HCT116 (cell line): ENCODE measurements around the gene HIPK3. TPM values are rescaled to one million over a fixed set of nuclear protein-coding genes. Genes with fewer than 3 reads are reported as not detected.

Source experiments
- ATAC-seq: fragments of 200-7000 bp; cut with Tn5 transposase; 2 replicates; pipeline ENCODE4 v1.9.1; 2020; ENCODE audit warnings: mild to moderate bottlenecking, moderate library complexity
- BruUV-seq: library from RNA; stranded (reverse); fragments of 400-500 nt; replicated peaks from 2 replicates; lab custom pipeline; 2021; lab: Mats Ljungman, UMichigan
- CTCF ChIA-PET: fragments of 300-600 bp; sonication (Branson Sonifier 250); formaldehyde crosslinking; loops from one replicate; lab custom pipeline; 2021; ENCODE audit warnings: antibody characterized with exemption; lab: Charles Lee
- POLR2A ChIA-PET: fragments of 300-600, 350-600 bp; sonication (Branson Sonifier 250); formaldehyde crosslinking; loops from one replicate; lab custom pipeline; 2021; ENCODE audit warnings: antibody characterized with exemption; lab: Charles Lee
- RAD21 ChIA-PET, 2 experiments: fragments of 300-600 bp; sonication (Branson Sonifier 250); formaldehyde crosslinking; loops; one replicate each; lab custom pipeline; 2023; ENCODE audit warnings: low total read pairs in 2 of 2; ENCODE audit not compliant: uncharacterized antibody in 2 of 2, unreplicated experiment in 2 of 2, low non-redundant PET in 1 of 2; lab: Charles Lee
- DNase-seq: peaks from one replicate; pipeline ENCODE4 v3.0.0-alpha.2; 2010; ENCODE audit warnings: low read depth, low spot score
- H2AFZ ChIP-seq: fragments of 200-600 bp; shearing (Covaris generic), sonication (generic); 2 replicates; pipeline ENCODE4 v1.6.1; 2017; ENCODE audit warnings: low read depth, mixed run types, mixed read lengths, antibody characterized with exemption, low read length; ENCODE audit not compliant: poor library complexity, severe bottlenecking
- H3K27ac ChIP-seq: 2 replicates; pipeline ENCODE4 v1.5.1; 2012; ENCODE audit warnings: low read depth, low read length
- H3K27me3 ChIP-seq: fragments of 200-600 bp; sonication (generic); 2 replicates; pipeline ENCODE4 v1.6.1; 2016; ENCODE audit warnings: mixed run types, low read length, mixed read lengths; ENCODE audit not compliant: insufficient read depth
- H3K36me3 ChIP-seq, 2 experiments: fragments of 200-500 bp in 1 of 2; fragments of 200-600 bp in 1 of 2; sonication (Bioruptor generic) in 1 of 2; sonication (generic) in 1 of 2; 2 replicates each; pipeline versions ENCODE4 v1.5.1 to v1.6.1; 2014 to 2016; ENCODE audit warnings: low read length in 2 of 2, inconsistent platforms in 1 of 2, mixed read lengths in 1 of 2, mixed run types in 1 of 2; ENCODE audit not compliant: insufficient read depth in 2 of 2, control insufficient read depth in 1 of 2
- H3K4me1 ChIP-seq, 2 experiments: fragments of 200-600 bp in 1 of 2; sonication (generic) in 1 of 2; 2 replicates each; pipeline versions ENCODE4 v1.5.1 to v1.6.1; 2012 to 2017; ENCODE audit warnings: low read length in 2 of 2, inconsistent platforms in 1 of 2, mild to moderate bottlenecking in 1 of 2, mixed read lengths in 1 of 2, mixed run types in 1 of 2, moderate library complexity in 1 of 2; ENCODE audit not compliant: insufficient read depth in 2 of 2, control insufficient read depth in 1 of 2
- H3K4me2 ChIP-seq: fragments of 200-600 bp; sonication (generic); 2 replicates; pipeline ENCODE4 v1.6.1; 2017; ENCODE audit warnings: mixed run types, low read length, mixed read lengths
- H3K4me3 ChIP-seq, 2 experiments: fragments of 200-600 bp in 1 of 2; sonication (generic) in 1 of 2; replicated peaks in 1 of 2; 2 replicates each; pipeline ENCODE4 v1.5.1; 2011 to 2016; ENCODE audit warnings: low read length in 2 of 2, control low read depth in 1 of 2, low read depth in 1 of 2, mild to moderate bottlenecking in 1 of 2, mixed read lengths in 1 of 2, mixed run types in 1 of 2
- H3K79me2 ChIP-seq: fragments of 200-600 bp; sonication (generic); 2 replicates; pipeline ENCODE4 v1.6.1; 2017; ENCODE audit warnings: mild to moderate bottlenecking, mixed run types, low read length, moderate library complexity, mixed read lengths; ENCODE audit not compliant: insufficient read depth
- H3K9ac ChIP-seq: fragments of 200-600 bp; sonication (generic); 2 replicates; pipeline ENCODE4 v1.6.1; 2016; ENCODE audit warnings: low read length, mixed read lengths
- H3K9me2 ChIP-seq: fragments of 200-600 bp; sonication (generic), shearing (Covaris generic); 2 replicates; pipeline ENCODE4 v1.6.1; 2017; ENCODE audit warnings: mixed run types, mild to moderate bottlenecking, moderate library complexity; ENCODE audit not compliant: insufficient read depth
- H3K9me3 ChIP-seq, 2 experiments: fragments of 200-500 bp in 1 of 2; fragments of 200-600 bp in 1 of 2; sonication (Bioruptor generic) in 1 of 2; sonication (generic) in 1 of 2; 2 replicates each; pipeline ENCODE4 v1.6.1; 2014 to 2017; ENCODE audit warnings: low read length in 2 of 2, mixed read lengths in 2 of 2, inconsistent platforms in 1 of 2, low read depth in 1 of 2, mild to moderate bottlenecking in 1 of 2, mixed run types in 1 of 2, moderate library complexity in 1 of 2; ENCODE audit not compliant: control insufficient read depth in 1 of 2, insufficient read depth in 1 of 2
- H4K20me1 ChIP-seq: fragments of 200-600 bp; sonication (generic), shearing (Covaris generic); 2 replicates; pipeline ENCODE4 v1.6.1; 2017; ENCODE audit warnings: mixed run types, mild to moderate bottlenecking, moderate library complexity; ENCODE audit not compliant: insufficient read depth
- CEBPB ChIP-seq: IDR thresholded peaks from 2 replicates; pipeline ENCODE4 v1.6.1; 2012; ENCODE audit warnings: low read depth
- EGR1 ChIP-seq: IDR thresholded peaks from 2 replicates; pipeline ENCODE4 v1.6.1; 2012; ENCODE audit warnings: low read depth
- ELF1 ChIP-seq: IDR thresholded peaks from 2 replicates; pipeline ENCODE4 v1.6.1; 2012; ENCODE audit warnings: low read depth, borderline replicate concordance
- EZH2 ChIP-seq: fragments of 200-600 bp; sonication (generic); IDR thresholded peaks from 2 replicates; pipeline ENCODE4 v1.6.1; 2017; ENCODE audit warnings: antibody characterized with exemption, mixed run types
- FOSL1 ChIP-seq: IDR thresholded peaks from 2 replicates; pipeline ENCODE4 v1.6.1; 2012; ENCODE audit warnings: low read depth
- SIN3A ChIP-seq: IDR thresholded peaks from 2 replicates; pipeline ENCODE4 v1.6.1; 2012; ENCODE audit warnings: low read depth
- ZFX ChIP-seq: fragments of 450-650 bp; IDR thresholded peaks from 2 replicates; pipeline ENCODE4 v1.6.1; 2017
- intact Hi-C: fragments of 100-400 bp; cut with micrococcal nuclease; formaldehyde crosslinking; loops from 2 replicates; pipeline ENCODE4 v1.10.0; 2022
- total RNA-seq: library from RNA; stranded (reverse); gene quantifications from one replicate; pipeline ENCODE4 v1.2.1, GENCODE V29; 2021; ENCODE audit not compliant: unreplicated experiment
- TF ChIP-seq, protein P1 (sequence below): IDR thresholded peaks from 2 replicates; pipeline ENCODE4 v1.6.1; 2012
- TF ChIP-seq, protein P2 (sequence below): IDR thresholded peaks from 2 replicates; pipeline ENCODE4 v1.6.1; 2011; ENCODE audit warnings: mild to moderate bottlenecking, low read length, moderate library complexity; ENCODE audit not compliant: insufficient replicate concordance; ENCODE audit errors: extremely low read depth
- TF ChIP-seq, protein P3 (sequence below): IDR thresholded peaks from 2 replicates; pipeline ENCODE4 v1.6.1; 2012
- TF ChIP-seq, protein P4 (sequence below), 3 experiments: fragments of 200-600 bp in 1 of 3; sonication (generic) in 1 of 3; IDR thresholded peaks in 2 of 3; conservative IDR thresholded peaks in 1 of 3; 2 replicates each; pipeline ENCODE4 v1.5.1; 2012 to 2017; ENCODE audit warnings: low read depth in 2 of 3, low read length in 2 of 3, antibody characterized with exemption in 1 of 3, borderline replicate concordance in 1 of 3, control low read depth in 1 of 3, mild to moderate bottlenecking in 1 of 3, mixed read lengths in 1 of 3, mixed run types in 1 of 3, moderate library complexity in 1 of 3; ENCODE audit not compliant: insufficient read depth in 1 of 3
- TF ChIP-seq, protein P5 (sequence below): IDR thresholded peaks from 2 replicates; pipeline ENCODE4 v1.6.1; 2012; ENCODE audit warnings: low read depth

The HIPK3 gene
- total RNA-seq, 1 experiment from 2014 or later, result 35.2 TPM

DNA sequence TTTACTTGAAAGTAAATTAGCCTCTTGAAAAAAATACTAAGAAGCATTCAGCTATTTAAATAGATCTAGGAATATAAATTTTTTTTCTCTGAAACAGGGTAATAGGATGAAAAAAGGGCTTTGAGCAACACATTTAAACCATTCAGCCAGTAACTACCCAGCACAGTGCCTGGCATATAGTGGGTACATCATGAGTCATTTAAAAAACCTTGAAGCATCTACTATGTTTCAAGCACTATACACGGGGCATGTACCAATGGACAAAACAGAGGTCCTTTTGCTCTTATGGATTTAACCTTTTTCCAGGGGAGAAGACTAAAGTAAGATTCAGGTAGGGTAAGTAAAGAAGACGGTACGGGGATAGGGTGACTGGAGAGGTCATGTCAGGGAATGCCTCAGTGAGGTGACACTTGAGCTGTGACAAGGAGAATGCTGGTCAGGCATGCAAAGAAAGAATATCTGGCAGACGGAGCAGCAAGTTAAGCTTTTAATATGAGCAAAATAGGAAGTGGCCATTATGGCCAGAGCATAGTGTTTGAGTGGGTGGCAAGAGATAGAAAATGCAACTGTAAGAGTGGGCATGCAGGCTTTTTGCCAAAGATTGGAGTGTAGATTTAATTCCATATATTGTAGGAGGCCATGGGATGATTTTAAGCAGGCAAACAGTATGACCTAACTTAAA lies 101.1 kb downstream of the HIPK3 start:
- Histone ChIP-seq H3K4me3 (no peak overlapping the region), H4K20me1 (no peaks in the 10 kb centered on the region), H3K27me3 (no peaks in the 10 kb centered on the region), H3K4me1 (no peaks in the 10 kb centered on the region), H3K9me2 (no peaks in the 10 kb centered on the region), H3K9ac (no peak overlapping the region), H3K9me3 (no peaks in the 10 kb centered on the region), H3K79me2 (no peaks in the 10 kb centered on the region), H3K27ac (no peak overlapping the region), H3K4me2 (no peak overlapping the region), H2AFZ (no peak overlapping the region), H3K36me3 (no peaks in the 10 kb centered on the region)
- ChIA-PET RAD21 (no interaction called here), POLR2A (no interaction called here), CTCF (interaction anchor here (1.7 kb wide), 1 partner anchor 192 kb away, joined by 5 read pairs; no protein-coding TSS in a partner anchor)
- intact Hi-C loops, result no loop called here
- BruUV-seq, result TSS peak; percentile 10
- DNase-seq, result no peak
- no peak for ATAC-seq
- TF ChIP-seq SIN3A, result no peak
- TF ChIP-seq, protein P1, sequence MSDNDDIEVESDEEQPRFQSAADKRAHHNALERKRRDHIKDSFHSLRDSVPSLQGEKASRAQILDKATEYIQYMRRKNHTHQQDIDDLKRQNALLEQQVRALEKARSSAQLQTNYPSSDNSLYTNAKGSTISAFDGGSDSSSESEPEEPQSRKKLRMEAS, result no peak
- TF ChIP-seq FOSL1, result no peak
- TF ChIP-seq, protein P2, sequence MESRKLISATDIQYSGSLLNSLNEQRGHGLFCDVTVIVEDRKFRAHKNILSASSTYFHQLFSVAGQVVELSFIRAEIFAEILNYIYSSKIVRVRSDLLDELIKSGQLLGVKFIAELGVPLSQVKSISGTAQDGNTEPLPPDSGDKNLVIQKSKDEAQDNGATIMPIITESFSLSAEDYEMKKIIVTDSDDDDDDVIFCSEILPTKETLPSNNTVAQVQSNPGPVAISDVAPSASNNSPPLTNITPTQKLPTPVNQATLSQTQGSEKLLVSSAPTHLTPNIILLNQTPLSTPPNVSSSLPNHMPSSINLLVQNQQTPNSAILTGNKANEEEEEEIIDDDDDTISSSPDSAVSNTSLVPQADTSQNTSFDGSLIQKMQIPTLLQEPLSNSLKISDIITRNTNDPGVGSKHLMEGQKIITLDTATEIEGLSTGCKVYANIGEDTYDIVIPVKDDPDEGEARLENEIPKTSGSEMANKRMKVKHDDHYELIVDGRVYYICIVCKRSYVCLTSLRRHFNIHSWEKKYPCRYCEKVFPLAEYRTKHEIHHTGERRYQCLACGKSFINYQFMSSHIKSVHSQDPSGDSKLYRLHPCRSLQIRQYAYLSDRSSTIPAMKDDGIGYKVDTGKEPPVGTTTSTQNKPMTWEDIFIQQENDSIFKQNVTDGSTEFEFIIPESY, result no peak
- TF ChIP-seq CEBPB, result no peak
- no peak for TF ChIP-seq ZFX

DNA sequence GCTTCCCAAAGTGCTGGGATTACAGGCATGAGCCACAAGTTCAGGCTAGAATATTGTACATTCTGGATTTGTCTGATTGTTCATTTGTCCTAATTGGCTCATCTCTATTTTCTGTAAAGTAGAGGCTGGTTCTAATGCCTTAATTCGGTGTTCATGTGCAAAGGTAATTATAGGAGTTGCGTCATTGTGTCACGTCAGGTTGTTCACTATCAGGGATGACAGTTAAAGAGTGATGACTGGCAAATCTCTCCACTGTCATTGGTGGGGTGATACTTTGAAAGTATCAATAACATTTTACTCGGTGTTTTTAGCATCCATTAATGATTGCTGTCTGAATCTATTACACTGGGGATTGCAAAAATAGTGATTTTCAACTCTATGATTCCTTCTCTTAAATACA lies 103.5 kb downstream of the HIPK3 start:
- no peaks in the 10 kb centered on the region for H3K9me2 ChIP-seq
- H3K27me3 ChIP-seq, result no peaks in the 10 kb centered on the region
- no peak overlapping the region for H3K9ac ChIP-seq
- H3K9me3 ChIP-seq, result no peaks in the 10 kb centered on the region
- H2AFZ ChIP-seq, result no peak overlapping the region
- H3K36me3 ChIP-seq, result no peaks in the 10 kb centered on the region
- H3K79me2 ChIP-seq, result no peaks in the 10 kb centered on the region
- CTCF ChIA-PET, result interaction anchor here (2.2 kb wide), 1 partner anchor 382 kb away, joined by 6 read pairs; no protein-coding TSS in a partner anchor
- RAD21 ChIA-PET, result no interaction called here
- H4K20me1 ChIP-seq, result no peaks in the 10 kb centered on the region
- H3K27ac ChIP-seq, result no peak overlapping the region
- no peak overlapping the region for H3K4me3 ChIP-seq
- intact Hi-C loops, result no loop called here
- DNase-seq (no peak), ATAC-seq (no peak)
- no TSS peak for BruUV-seq
- H3K4me2 ChIP-seq, result no peak overlapping the region
- POLR2A ChIA-PET, result no interaction called here
- no peaks in the 10 kb centered on the region for H3K4me1 ChIP-seq
- TF ChIP-seq EZH2, result no peak
- TF ChIP-seq, protein P3, sequence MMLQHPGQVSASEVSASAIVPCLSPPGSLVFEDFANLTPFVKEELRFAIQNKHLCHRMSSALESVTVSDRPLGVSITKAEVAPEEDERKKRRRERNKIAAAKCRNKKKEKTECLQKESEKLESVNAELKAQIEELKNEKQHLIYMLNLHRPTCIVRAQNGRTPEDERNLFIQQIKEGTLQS, result no peak
- TF ChIP-seq, protein P4, sequence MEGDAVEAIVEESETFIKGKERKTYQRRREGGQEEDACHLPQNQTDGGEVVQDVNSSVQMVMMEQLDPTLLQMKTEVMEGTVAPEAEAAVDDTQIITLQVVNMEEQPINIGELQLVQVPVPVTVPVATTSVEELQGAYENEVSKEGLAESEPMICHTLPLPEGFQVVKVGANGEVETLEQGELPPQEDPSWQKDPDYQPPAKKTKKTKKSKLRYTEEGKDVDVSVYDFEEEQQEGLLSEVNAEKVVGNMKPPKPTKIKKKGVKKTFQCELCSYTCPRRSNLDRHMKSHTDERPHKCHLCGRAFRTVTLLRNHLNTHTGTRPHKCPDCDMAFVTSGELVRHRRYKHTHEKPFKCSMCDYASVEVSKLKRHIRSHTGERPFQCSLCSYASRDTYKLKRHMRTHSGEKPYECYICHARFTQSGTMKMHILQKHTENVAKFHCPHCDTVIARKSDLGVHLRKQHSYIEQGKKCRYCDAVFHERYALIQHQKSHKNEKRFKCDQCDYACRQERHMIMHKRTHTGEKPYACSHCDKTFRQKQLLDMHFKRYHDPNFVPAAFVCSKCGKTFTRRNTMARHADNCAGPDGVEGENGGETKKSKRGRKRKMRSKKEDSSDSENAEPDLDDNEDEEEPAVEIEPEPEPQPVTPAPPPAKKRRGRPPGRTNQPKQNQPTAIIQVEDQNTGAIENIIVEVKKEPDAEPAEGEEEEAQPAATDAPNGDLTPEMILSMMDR (IDR thresholded peaks at IDR 0.05 in 2 of 3, conservative IDR thresholded peaks at IDR 0.05 in 1 of 3; ENCODE audit: borderline replicate concordance in 1 of 3, insufficient read depth in 1 of 3, low read depth in 2 of 3, low read length in 2 of 3), result no peak
- TF ChIP-seq, protein P5, sequence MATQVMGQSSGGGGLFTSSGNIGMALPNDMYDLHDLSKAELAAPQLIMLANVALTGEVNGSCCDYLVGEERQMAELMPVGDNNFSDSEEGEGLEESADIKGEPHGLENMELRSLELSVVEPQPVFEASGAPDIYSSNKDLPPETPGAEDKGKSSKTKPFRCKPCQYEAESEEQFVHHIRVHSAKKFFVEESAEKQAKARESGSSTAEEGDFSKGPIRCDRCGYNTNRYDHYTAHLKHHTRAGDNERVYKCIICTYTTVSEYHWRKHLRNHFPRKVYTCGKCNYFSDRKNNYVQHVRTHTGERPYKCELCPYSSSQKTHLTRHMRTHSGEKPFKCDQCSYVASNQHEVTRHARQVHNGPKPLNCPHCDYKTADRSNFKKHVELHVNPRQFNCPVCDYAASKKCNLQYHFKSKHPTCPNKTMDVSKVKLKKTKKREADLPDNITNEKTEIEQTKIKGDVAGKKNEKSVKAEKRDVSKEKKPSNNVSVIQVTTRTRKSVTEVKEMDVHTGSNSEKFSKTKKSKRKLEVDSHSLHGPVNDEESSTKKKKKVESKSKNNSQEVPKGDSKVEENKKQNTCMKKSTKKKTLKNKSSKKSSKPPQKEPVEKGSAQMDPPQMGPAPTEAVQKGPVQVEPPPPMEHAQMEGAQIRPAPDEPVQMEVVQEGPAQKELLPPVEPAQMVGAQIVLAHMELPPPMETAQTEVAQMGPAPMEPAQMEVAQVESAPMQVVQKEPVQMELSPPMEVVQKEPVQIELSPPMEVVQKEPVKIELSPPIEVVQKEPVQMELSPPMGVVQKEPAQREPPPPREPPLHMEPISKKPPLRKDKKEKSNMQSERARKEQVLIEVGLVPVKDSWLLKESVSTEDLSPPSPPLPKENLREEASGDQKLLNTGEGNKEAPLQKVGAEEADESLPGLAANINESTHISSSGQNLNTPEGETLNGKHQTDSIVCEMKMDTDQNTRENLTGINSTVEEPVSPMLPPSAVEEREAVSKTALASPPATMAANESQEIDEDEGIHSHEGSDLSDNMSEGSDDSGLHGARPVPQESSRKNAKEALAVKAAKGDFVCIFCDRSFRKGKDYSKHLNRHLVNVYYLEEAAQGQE, result no peak
- no peak for TF ChIP-seq ZFX
- no peak for TF ChIP-seq EGR1
- TF ChIP-seq ELF1, result no peak
